Activated CD4-positive, CD25-positive, alpha-beta regulatory T cell (primary cell): ENCODE measurements around the gene KLK13.

Source experiments
- DNase-seq, 4 experiments: peaks; one replicate each; lab custom pipeline; 2025; lab: John Stamatoyannopoulos, UW

Gene KLK13

GRCh38 chr19:51060973-51061372 is 3.9 kb downstream of the KLK13 start:
- DNase-seq = no peak

- DNase-seq = no peak
These were observed 4.6 kb downstream of the KLK13 start for GRCh38 chr19:51060336-51060735.

- no peak for DNase-seq
These were observed 5.2 kb downstream of the KLK13 start for GRCh38 chr19:51059715-51060114.

- no peak for DNase-seq
These were observed 9.0 kb downstream of the KLK13 start for GRCh38 chr19:51055866-51056265.

- DNase-seq = no peak
These were observed 17.9 kb downstream of the KLK13 start for GRCh38 chr19:51047031-51047335.

GRCh38 chr19:51044327-51044726 is 20.6 kb downstream of the KLK13 start:
- no peak for DNase-seq

- DNase-seq = no peak
These were observed 21.4 kb downstream of the KLK13 start for GRCh38 chr19:51043497-51043896.

- no peak for DNase-seq
These were observed 24.7 kb downstream of the KLK13 start for GRCh38 chr19:51040151-51040550.

GRCh38 chr19:51036519-51036918 is 28.4 kb downstream of the KLK13 start:
- DNase-seq = no peak

- no peak for DNase-seq
These were observed 30.2 kb downstream of the KLK13 start, which contains the start of gene KLK12 for GRCh38 chr19:51034704-51035103. KLK12 (minus strand) TSS chr19:51035002; CDS start chr19:51034621, 381 bp downstream.

GRCh38 chr19:51031880-51032225 is 33.0 kb downstream of the KLK13 start:
- no peak for DNase-seq

- DNase-seq = no peak
These were observed 33.5 kb downstream of the KLK13 start for GRCh38 chr19:51031220-51031879.

- DNase-seq = no peak
These were observed 34.3 kb downstream of the KLK13 start for GRCh38 chr19:51030631-51031030.

GRCh38 chr19:51029718-51030117 is 35.2 kb downstream of the KLK13 start:
- DNase-seq = no peak

GRCh38 chr19:51027873-51028272 is 37.0 kb downstream of the KLK13 start:
- DNase-seq = no peak

GRCh38 chr19:51027126-51027806 is 37.6 kb downstream of the KLK13 start:
- DNase-seq = no peak

GRCh38 chr19:51026554-51026831 is 38.4 kb downstream of the KLK13 start, which contains the start of gene KLK11:
KLK11 (minus strand) TSS chr19:51026616; CDS start chr19:51025631, 985 bp downstream.
- DNase-seq = no peak

- no peak for DNase-seq
These were observed 38.9 kb downstream of the KLK13 start for GRCh38 chr19:51025809-51026553.

- no peak for DNase-seq
These were observed 39.5 kb downstream of the KLK13 start for GRCh38 chr19:51025401-51025800.

- no peak for DNase-seq
These were observed 40.0 kb downstream of the KLK13 start for GRCh38 chr19:51024924-51025323.

GRCh38 chr19:51023946-51024345 is 40.9 kb downstream of the KLK13 start:
- DNase-seq = no peak

GRCh38 chr19:51022526-51022925 is 42.4 kb downstream of the KLK13 start:
- no peak for DNase-seq

- DNase-seq = no peak
These were observed 43.8 kb downstream of the KLK13 start for GRCh38 chr19:51020988-51021651.
